ENCODE data around the gene HABP4. TPM values are rescaled to one million over a fixed set of nuclear protein-coding genes. Genes with fewer than 3 reads are reported as not detected.

The HABP4 gene
- total and polyA plus RNA-seq, 9 of the 15 experiments (the other 6 are each of a cell fraction or from before 2014, with no cell fraction given), result 0.38 to 2.4 (median 1.9) TPM

- TF ChIP-seq ZNF639 (CRISPR knock-in tag; conservative IDR thresholded peaks at IDR 0.05 in 1 of 2, IDR thresholded peaks at IDR 0.05 in 1 of 2) (peak in 1 of 2 experiments; percentile 44; a peak in 1 of 4 replicates), ATF2 (CRISPR knock-in tag; IDR thresholded peaks at IDR 0.05) (no peak), BCL6 (CRISPR knock-in tag; IDR thresholded peaks at IDR 0.05) (no peak), CHD4 (IDR thresholded peaks at IDR 0.05; ENCODE audit: insufficient read depth, insufficient replicate concordance, low read depth, low read length, poor library complexity, severe bottlenecking) (no peak), MAFF (IDR thresholded peaks at IDR 0.05; ENCODE audit: low read length) (peak; percentile 99), TAF9B (IDR thresholded peaks at IDR 0.05; ENCODE audit: partially characterized antibody) (no peak), ZNF445 (CRISPR knock-in tag; IDR thresholded peaks at IDR 0.05; ENCODE audit: low read depth) (no peak), EZH2 (IDR thresholded peaks at IDR 0.05; ENCODE audit: borderline replicate concordance, low read depth, low read length) (no peak), CHD1 (IDR thresholded peaks at IDR 0.05; ENCODE audit: low read length) (no peak), NFE2L1 (tag; IDR thresholded peaks at IDR 0.05; ENCODE audit: borderline replicate concordance, low read depth) (no peak), DMBX1 (CRISPR knock-in tag; IDR thresholded peaks at IDR 0.05; ENCODE audit: borderline replicate concordance) (no peak), BRF2 (IDR thresholded peaks at IDR 0.05; ENCODE audit: borderline replicate concordance, insufficient read depth, insufficient read length) (no peak), ZNF764 (CRISPR knock-in tag; IDR thresholded peaks at IDR 0.05; ENCODE audit: low read depth) (no peak), ARHGAP35 (IDR thresholded peaks at IDR 0.05; ENCODE audit: partially characterized antibody) (no peak), NCOA4 (IDR thresholded peaks at IDR 0.05; ENCODE audit: partially characterized antibody) (no peak), PTTG1 (tag; IDR thresholded peaks at IDR 0.05; ENCODE audit: low read depth) (no peak), ZNF592 (IDR thresholded peaks at IDR 0.05) (peak; percentile 46; the same call in 1 of the 2 replicates), EP400 (IDR thresholded peaks at IDR 0.05) (no peak)
These were observed 36.4 kb upstream of the HABP4 start (continued) for GRCh38 chr9:96413302-96414221.
